ENCODE measurements around the gene FBLIM1. TPM values are rescaled to one million over a fixed set of nuclear protein-coding genes. Genes with fewer than 3 reads are reported as not detected.

FBLIM1 gene
- total RNA-seq, 1 experiment from 2014 or later: 6.0 TPM

GRCh38 chr1:15728937-15729657, 29.5 kb upstream of the FBLIM1 start (continued):
- TF ChIP-seq REST (IDR thresholded peaks at IDR 0.05; ENCODE audit: low read depth) (no peak), RAD21 (IDR thresholded peaks at IDR 0.05; ENCODE audit: low read depth) (no peak)

GRCh38 chr1:15730423-15730822, 28.2 kb upstream of the FBLIM1 start:
- DNase-seq (ENCODE audit: low read depth, low spot score) (no peak), ATAC-seq (no peak)
- ChIA-PET CTCF (no interaction called here), POLR2A (no interaction called here), RAD21 (ENCODE audit: low non-redundant PET in 1 of 2, low total read pairs in 2 of 2, uncharacterized antibody in 2 of 2, unreplicated experiment in 2 of 2) (no interaction called here)
- Histone ChIP-seq H2AFZ (ENCODE audit: low read depth, low read length, poor library complexity, severe bottlenecking) (no peak overlapping the region), H3K9ac (ENCODE audit: low read length) (no peak overlapping the region), H3K4me3 (replicated peaks in 1 of 2; ENCODE audit: low read depth in 1 of 2, low read length in 2 of 2) (no peak overlapping the region), H4K20me1 (ENCODE audit: insufficient read depth) (no peaks in the 10 kb centered on the region), H3K4me1 (ENCODE audit: control insufficient read depth in 1 of 2, insufficient read depth in 2 of 2, low read length in 2 of 2) (peaks cover 0 to 5% of the 10 kb centered on the region in 2 experiments; a peak in 1 of 4 replicates), H3K9me2 (ENCODE audit: insufficient read depth) (no peaks in the 10 kb centered on the region), H3K36me3 (ENCODE audit: control insufficient read depth in 1 of 2, insufficient read depth in 2 of 2, low read length in 2 of 2) (peaks cover 0 to 7% of the 10 kb centered on the region in 2 experiments; a peak in 1 of 4 replicates), H3K27ac (ENCODE audit: low read depth, low read length) (no peak overlapping the region), H3K4me2 (ENCODE audit: low read length) (no peak overlapping the region), H3K79me2 (ENCODE audit: insufficient read depth, low read length) (no peaks in the 10 kb centered on the region), H3K9me3 (ENCODE audit: control insufficient read depth in 1 of 2, insufficient read depth in 1 of 2, low read depth in 1 of 2, low read length in 2 of 2) (no peaks in the 10 kb centered on the region), H3K27me3 (ENCODE audit: insufficient read depth, low read length) (no peaks in the 10 kb centered on the region)
- TF ChIP-seq ZNF274 (IDR thresholded peaks at IDR 0.05; ENCODE audit: low read depth, low read length): no peak
- TF ChIP-seq EZH2 (IDR thresholded peaks at IDR 0.05): no peak
- no peak for TF ChIP-seq SP1 (IDR thresholded peaks at IDR 0.05; ENCODE audit: low read depth)
- no peak for TF ChIP-seq TCF7L2 (IDR thresholded peaks at IDR 0.05; ENCODE audit: borderline replicate concordance, extremely low read depth, insufficient read depth, insufficient read length)
- TF ChIP-seq SIN3A (IDR thresholded peaks at IDR 0.05; ENCODE audit: low read depth): no peak
- TF ChIP-seq ATF3 (IDR thresholded peaks at IDR 0.05): no peak
- TF ChIP-seq ELF1 (IDR thresholded peaks at IDR 0.05; ENCODE audit: borderline replicate concordance, low read depth): no peak
- no peak for TF ChIP-seq ZBTB33 (IDR thresholded peaks at IDR 0.05; ENCODE audit: extremely low read depth, insufficient replicate concordance, low read length)
- TF ChIP-seq SRF (IDR thresholded peaks at IDR 0.05; ENCODE audit: low read depth): no peak
- no peak for TF ChIP-seq POLR2A (IDR thresholded peaks at IDR 0.05; ENCODE audit: borderline replicate concordance, extremely low read depth, insufficient read depth, insufficient read length)
- no peak for TF ChIP-seq POLR2AphosphoS5 (IDR thresholded peaks at IDR 0.05; ENCODE audit: low read depth, low read length)
- intact Hi-C loops (cut with micrococcal nuclease): no loop called here
- BruUV-seq (replicated peaks): no TSS peak

Data from HCT116 (cell line).